ENCODE measurements around the gene MGLL. TPM values are rescaled to one million over a fixed set of nuclear protein-coding genes. Genes with fewer than 3 reads are reported as not detected.
A peak's percentile ranks its signal among the peaks of the same experiment; 100 is the strongest.

The MGLL gene
- total RNA-seq, 4 donors from 2014 or later = 12.6 to 44.8 (median 32.3) TPM

- intact Hi-C loops (cut with DNase I; ENCODE audit: low total_unique reads) = no loop called here
These were observed 46.8 kb downstream of the MGLL start for GRCh38 chr3:127775398-127776109.

DNA sequence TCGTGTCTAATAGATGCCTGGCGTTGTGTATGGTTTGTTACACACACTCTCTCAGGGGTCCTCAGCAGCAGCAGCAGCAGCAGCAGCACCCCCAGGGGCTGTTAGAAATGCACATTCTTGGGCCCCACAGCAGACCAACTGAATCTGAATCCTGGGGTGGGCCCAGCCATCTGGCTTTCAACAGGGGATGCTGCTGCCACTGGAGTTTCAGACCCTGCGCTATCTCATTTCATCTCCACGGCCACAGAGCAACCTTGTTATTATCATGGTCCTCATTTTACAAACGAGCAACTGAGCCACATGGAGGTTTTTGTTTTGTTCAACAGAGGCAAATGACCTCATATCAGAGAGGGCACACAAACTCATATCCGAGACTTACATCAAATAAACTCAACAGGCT is 47.7 kb downstream of the MGLL start:
- H3K27ac ChIP-seq = peak overlapping the region in 1 of 2 donors; percentile 74

More at GRCh38 chr3:127775398-127776109, 46.8 kb downstream of the MGLL start:
- no peaks in the 10 kb centered on the region for H3K9me3 ChIP-seq
- peak overlapping the region; percentile 55 to 74 for H3K27ac ChIP-seq
- no peaks in the 10 kb centered on the region for H3K27me3 ChIP-seq
- no peak overlapping the region for H3K4me3 ChIP-seq
- TF ChIP-seq, protein P1, sequence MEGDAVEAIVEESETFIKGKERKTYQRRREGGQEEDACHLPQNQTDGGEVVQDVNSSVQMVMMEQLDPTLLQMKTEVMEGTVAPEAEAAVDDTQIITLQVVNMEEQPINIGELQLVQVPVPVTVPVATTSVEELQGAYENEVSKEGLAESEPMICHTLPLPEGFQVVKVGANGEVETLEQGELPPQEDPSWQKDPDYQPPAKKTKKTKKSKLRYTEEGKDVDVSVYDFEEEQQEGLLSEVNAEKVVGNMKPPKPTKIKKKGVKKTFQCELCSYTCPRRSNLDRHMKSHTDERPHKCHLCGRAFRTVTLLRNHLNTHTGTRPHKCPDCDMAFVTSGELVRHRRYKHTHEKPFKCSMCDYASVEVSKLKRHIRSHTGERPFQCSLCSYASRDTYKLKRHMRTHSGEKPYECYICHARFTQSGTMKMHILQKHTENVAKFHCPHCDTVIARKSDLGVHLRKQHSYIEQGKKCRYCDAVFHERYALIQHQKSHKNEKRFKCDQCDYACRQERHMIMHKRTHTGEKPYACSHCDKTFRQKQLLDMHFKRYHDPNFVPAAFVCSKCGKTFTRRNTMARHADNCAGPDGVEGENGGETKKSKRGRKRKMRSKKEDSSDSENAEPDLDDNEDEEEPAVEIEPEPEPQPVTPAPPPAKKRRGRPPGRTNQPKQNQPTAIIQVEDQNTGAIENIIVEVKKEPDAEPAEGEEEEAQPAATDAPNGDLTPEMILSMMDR (IDR thresholded peaks at IDR 0.05) = no peak
- no peak for TF ChIP-seq POLR2A (IDR thresholded peaks at IDR 0.05)
- H3K36me3 ChIP-seq = no peaks in the 10 kb centered on the region
- DNase-seq = peak; percentile 31 to 49
- peaks cover 0 to 11% of the 10 kb centered on the region in 2 donors for H3K4me1 ChIP-seq

DNA sequence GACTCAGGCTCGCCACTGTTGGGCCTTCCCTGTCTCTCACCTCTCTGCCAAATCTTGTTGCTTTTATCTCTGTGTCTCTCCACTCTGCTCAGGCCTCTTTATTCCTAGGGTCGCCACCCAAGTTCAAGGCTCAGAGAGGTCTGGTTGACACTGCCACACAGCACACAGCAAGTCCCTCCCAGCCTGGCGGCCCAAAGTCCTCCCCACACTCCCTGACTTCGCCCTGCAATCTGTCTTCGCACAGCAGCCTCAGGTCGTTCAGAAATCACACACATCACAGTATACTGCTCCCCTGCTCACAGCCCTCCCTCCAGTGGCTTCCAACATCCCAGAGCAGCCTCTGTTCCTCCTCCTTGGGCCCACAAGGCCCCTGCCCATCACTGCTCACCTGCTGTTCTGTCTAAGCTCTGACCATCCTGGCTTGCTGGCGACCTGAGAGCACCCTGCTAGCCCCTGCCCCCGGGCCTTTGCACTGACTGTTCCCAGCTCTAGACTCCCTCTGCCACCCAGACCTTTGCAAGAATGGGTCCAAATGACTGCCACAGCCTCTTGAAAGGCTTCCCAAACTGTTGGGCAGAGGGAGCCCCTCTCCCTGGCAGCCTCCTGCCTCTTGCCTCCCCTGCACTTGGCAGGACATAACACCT is 48.4 kb downstream of the MGLL start:
- no peak for DNase-seq
- H3K27me3 ChIP-seq = no peaks in the 10 kb centered on the region
- intact Hi-C loops (cut with DNase I; ENCODE audit: low total_unique reads) = no loop called here
- no peaks in the 10 kb centered on the region for H3K36me3 ChIP-seq
- peaks cover 0 to 11% of the 10 kb centered on the region in 2 donors for H3K4me1 ChIP-seq
- TF ChIP-seq, protein P1 (IDR thresholded peaks at IDR 0.05) = no peak
- no peak for TF ChIP-seq POLR2A (IDR thresholded peaks at IDR 0.05)
- H3K9me3 ChIP-seq = peaks cover 0 to under 1% of the 10 kb centered on the region in 2 donors
- H3K27ac ChIP-seq = no peak overlapping the region
- H3K4me3 ChIP-seq = no peak overlapping the region

More for the DNA sequence above, 47.7 kb downstream of the MGLL start:
- TF ChIP-seq, protein P1 (IDR thresholded peaks at IDR 0.05) = no peak
- no peak for TF ChIP-seq POLR2A (IDR thresholded peaks at IDR 0.05)
- no peaks in the 10 kb centered on the region for H3K9me3 ChIP-seq
- no peaks in the 10 kb centered on the region for H3K27me3 ChIP-seq
- no peaks in the 10 kb centered on the region for H3K36me3 ChIP-seq
- intact Hi-C loops (cut with DNase I; ENCODE audit: low total_unique reads) = no loop called here
- DNase-seq = no peak
- peaks cover 0 to 11% of the 10 kb centered on the region in 2 donors for H3K4me1 ChIP-seq
- no peak overlapping the region for H3K4me3 ChIP-seq

GRCh38 chr3:127772827-127773751 is 49.2 kb downstream of the MGLL start:
- Histone ChIP-seq H3K4me3 (no peak overlapping the region), H3K27me3 (no peaks in the 10 kb centered on the region), H3K27ac (no peak overlapping the region), H3K4me1 (peaks cover 0 to 11% of the 10 kb centered on the region in 2 donors), H3K9me3 (peaks cover 0 to 9% of the 10 kb centered on the region in 2 donors), H3K36me3 (no peaks in the 10 kb centered on the region)
- TF ChIP-seq POLR2A (IDR thresholded peaks at IDR 0.05) = no peak
- TF ChIP-seq, protein P1 (IDR thresholded peaks at IDR 0.05) = no peak
- DNase-seq = no peak
- intact Hi-C loops (cut with DNase I; ENCODE audit: low total_unique reads) = no loop called here
